Lower leg skin (tissue), 3 donors: ENCODE measurements around the gene SEC61A2.

Experiments used
- CTCF ChIP-seq, 3 donors: fragments of 450-650 bp; IDR thresholded peaks; one replicate each; pipeline ENCODE4 v1.5.1; 2016; ENCODE audit warnings: antibody characterized with exemption in 3 of 3, mild to moderate bottlenecking in 3 of 3, moderate library complexity in 2 of 3
- POLR2A ChIP-seq, 2 donors: fragments of 450-650 bp; IDR thresholded peaks; one replicate each; pipeline ENCODE4 v1.6.1; 2016 to 2017; ENCODE audit warnings: antibody characterized with exemption in 2 of 2, mild to moderate bottlenecking in 1 of 2, moderate library complexity in 1 of 2

GRCh38 chr10:12081879-12082557, 47.5 kb upstream of the SEC61A2 start:
- no peak for TF ChIP-seq POLR2A (IDR thresholded peaks at IDR 0.05)
- TF ChIP-seq CTCF (IDR thresholded peaks at IDR 0.05) = no peak
